Psoas muscle (tissue), 8 donors: Measurements from ENCODE around the gene LACC1. TPM values are rescaled to one million over a fixed set of nuclear protein-coding genes. Genes with fewer than 3 reads are reported as not detected.
A peak's percentile ranks its signal among the peaks of the same experiment; 100 is the strongest.

Experiments
- ATAC-seq, 4 donors: fragments of 200-7000 bp; cut with Tn5 transposase; one replicate each; pipeline ENCODE4 v1.9.1; 2020; ENCODE audit warnings: moderate library complexity in 3 of 4, mild to moderate bottlenecking in 2 of 4
- DNase-seq, 2 donors: peaks; one replicate each; pipeline ENCODE4 v3.0.0-alpha.2; 2020
- H3K27ac ChIP-seq: fragments of 200-600 bp; one replicate; pipeline ENCODE4 v1.8.0; 2022
- H3K27me3 ChIP-seq, 3 donors: fragments of 200-600 bp in 1 of 3; one replicate each; pipeline versions ENCODE4 v1.6.1 to v1.8.0; 2013 to 2022; ENCODE audit warnings: low read length in 2 of 3, mild to moderate bottlenecking in 2 of 3, moderate library complexity in 1 of 3; ENCODE audit not compliant: insufficient read depth in 3 of 3
- H3K36me3 ChIP-seq, 2 donors: fragments of 200-600 bp in 1 of 2; one replicate each; pipeline versions ENCODE4 v1.6.1 to v1.8.0; 2013 to 2022; ENCODE audit warnings: low read depth in 1 of 2, mild to moderate bottlenecking in 1 of 2, moderate library complexity in 1 of 2; ENCODE audit not compliant: insufficient read depth in 1 of 2
- H3K4me1 ChIP-seq: fragments of 200-600 bp; one replicate; pipeline ENCODE4 v1.8.0; 2022
- H3K4me3 ChIP-seq: fragments of 200-600 bp; one replicate; pipeline ENCODE4 v1.8.0; 2022; ENCODE audit warnings: mild to moderate bottlenecking
- H3K9me3 ChIP-seq: fragments of 200-600 bp; one replicate; pipeline ENCODE4 v1.8.0; 2022
- CTCF ChIP-seq: fragments of 200-600 bp; IDR thresholded peaks from one replicate; pipeline ENCODE4 v1.8.0; 2022; ENCODE audit warnings: antibody characterized with exemption
- WGBS, 3 donors: extraction: QIAGEN DNeasy Blood & Tissue Kit; methylation state at CpG; one replicate each; pipeline versions ENCODE4 v1.1.6 to v1.1.7; 2013; 5-methylcytosine and 5-hydroxymethylcytosine counted together
- intact Hi-C, 2 donors: fragments of 100-400 bp; cut with DNase I; formaldehyde crosslinking; loops; one replicate each; pipeline versions ENCODE4 v1.11.0 to v1.14.2; 2022
- polyA plus RNA-seq, 3 donors: library from polyadenylated mRNA; stranded (reverse); fragments of 200-250 nt; gene quantifications; one replicate each; pipeline ENCODE4 v1.2.3, GENCODE V29; 2013
- total RNA-seq, 4 donors: library from RNA; stranded (reverse); fragmentation: NEBNext Ultra II Directional in 2 of 4; extraction: Animal tissue kit (Norgen Biotek cat#: 25700) in 2 of 4; gene quantifications; one replicate each; pipeline versions ENCODE4 v1.2.1 to v1.2.4, GENCODE V29; 2021 to 2023
- donor health status: healthy with polysubstance abuse.
- donor health status: DM: no; HTN: no; CAD: no; lungs with moderate emphysema.
- donor health status: Bipolar disorder and iron deficiency.
- donor health status: healthy.
- donor health status: DM: yes; HTN: yes; CAD: no.
- donor health status: DM: no; HTN: no; CAD: no.
- donor health status: DM: no; HTN: no; CAD: no.
- donor health status: DM: yes; HTN: yes; CAD: no.

The LACC1 gene
- total and polyA plus RNA-seq, 7 donors = 0.35 to 3.2 (median 1.9) TPM

DNA sequence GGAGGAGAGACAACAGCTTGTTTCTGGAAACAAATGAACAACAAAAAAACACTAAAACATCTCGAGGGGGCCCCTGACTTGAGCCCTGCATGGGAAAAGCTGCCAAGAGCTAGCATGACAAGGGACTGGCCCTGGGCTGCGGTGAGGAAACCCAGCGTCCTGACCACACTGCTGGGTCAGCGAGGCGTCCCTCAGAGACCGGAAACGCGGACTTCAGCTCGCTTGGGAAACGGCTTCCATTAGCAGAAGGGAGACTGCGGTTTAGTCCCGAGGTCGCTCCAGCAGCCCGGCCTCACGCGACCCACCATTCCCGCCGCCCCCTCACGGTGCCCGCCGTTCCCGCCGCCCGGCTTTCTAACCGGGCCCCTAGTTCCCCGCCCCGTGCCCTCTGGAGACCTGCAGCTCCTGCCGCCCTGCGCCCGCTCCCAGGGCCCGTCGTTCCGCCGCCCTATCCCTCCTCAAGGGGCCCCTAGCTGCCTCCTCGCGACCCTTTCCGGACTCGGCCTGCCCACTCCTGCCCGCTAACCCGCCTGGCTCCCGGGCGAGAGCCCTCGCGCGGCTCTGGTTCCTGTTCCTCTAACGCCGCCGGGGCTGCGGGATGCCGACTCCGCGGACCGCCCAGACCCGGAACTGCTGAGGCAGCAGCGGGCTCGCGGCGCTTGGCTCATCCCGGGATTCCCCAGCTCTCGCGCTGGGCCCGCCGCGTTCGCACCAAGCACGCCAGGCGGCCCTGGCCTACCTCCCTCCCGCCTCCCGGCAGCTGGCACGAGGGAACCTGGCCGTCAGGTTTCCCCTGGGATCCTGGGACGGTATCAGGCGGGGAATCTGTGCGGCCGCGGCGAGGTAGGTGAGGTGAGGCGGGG lies 581 bp upstream of the LACC1 start, which contains the start of gene CCDC122:
TSS of gene CCDC122 (minus strand) at position 849 of the 863 bp plus-strand sequence. CDS start 10,364 bp downstream, outside the sequence.
- no peak for TF ChIP-seq CTCF
- no peaks in the 10 kb centered on the region for H3K9me3 ChIP-seq
- H3K4me1 ChIP-seq = no peaks in the 10 kb centered on the region
- 0 to 1% (median 1%) methylated on average over 53 to 78 of the region's 78 CpGs for WGBS, 3 donors
- intact Hi-C loops = loop anchor here (10.0 kb wide), 3 partner anchors 574 to 914 kb away; no protein-coding TSS in a partner anchor
- peak within 1 kb of the TSS; percentile 85 for H3K27ac ChIP-seq
- H3K4me3 ChIP-seq = peak within 1 kb of the TSS; percentile 89
- H3K36me3 ChIP-seq = no peaks in the 10 kb centered on the region
- no peaks in the 10 kb centered on the region for H3K27me3 ChIP-seq
- ATAC-seq (peak; percentile 90 to 94 (median 92)), DNase-seq (peak; percentile 88 to 90)

DNA sequence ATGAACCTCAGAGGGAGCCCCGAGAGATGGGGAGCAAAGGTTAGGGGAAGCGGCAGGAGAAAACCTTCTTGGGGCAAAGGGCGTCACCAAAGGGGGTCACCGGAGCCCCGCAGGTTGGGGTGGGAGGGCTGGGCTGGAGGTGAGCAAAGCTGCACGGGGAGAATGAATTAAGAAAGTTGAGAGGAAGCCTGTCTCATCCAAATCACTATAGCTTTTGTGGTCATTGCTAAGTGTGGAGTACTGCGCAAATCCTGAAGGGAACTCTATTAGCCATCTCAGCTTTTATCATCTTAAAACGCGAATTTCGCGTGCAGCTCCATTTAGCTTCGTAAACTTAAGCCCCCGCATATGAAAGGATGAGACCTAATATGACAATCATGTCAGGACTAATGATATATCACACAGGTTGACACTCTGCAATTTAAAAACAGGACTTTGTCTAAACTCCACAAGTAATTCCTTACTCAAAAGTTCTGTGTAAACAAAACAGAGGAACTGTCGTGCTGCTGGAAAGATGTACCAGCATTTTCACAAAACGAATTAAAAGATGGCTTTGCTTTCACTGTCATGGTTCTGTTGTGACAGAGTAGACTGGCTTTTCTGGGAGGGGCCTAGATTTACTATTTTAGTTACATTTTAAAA lies 631 bp downstream of the LACC1 start:
- ATAC-seq (no peak), DNase-seq (no peak)
- Histone ChIP-seq H3K27me3 (no peaks in the 10 kb centered on the region), H3K4me3 (peak overlapping the region; percentile 89), H3K27ac (peak overlapping the region; percentile 6), H3K9me3 (no peaks in the 10 kb centered on the region), H3K36me3 (no peaks in the 10 kb centered on the region), H3K4me1 (no peaks in the 10 kb centered on the region)
- TF ChIP-seq CTCF = no peak
- WGBS, 3 donors = 54 to 69% (median 57%) methylated on average over 15 of the region's 15 CpGs
- intact Hi-C loops = no loop called here

- DNase-seq = no peak
- no peaks in the 10 kb centered on the region for H3K9me3 ChIP-seq
- no peak overlapping the region for H3K4me3 ChIP-seq
- no peak overlapping the region for H3K27ac ChIP-seq
- intact Hi-C loops = no loop called here
- H3K4me1 ChIP-seq = no peaks in the 10 kb centered on the region
- no peaks in the 10 kb centered on the region for H3K27me3 ChIP-seq
- no peak for ATAC-seq
- no peak for TF ChIP-seq CTCF
- no peaks in the 10 kb centered on the region for H3K36me3 ChIP-seq
Measured at GRCh38 chr13:43880926-43881325, 1.2 kb downstream of the LACC1 start.

- ATAC-seq (no peak), DNase-seq (no peak)
- no peaks in the 10 kb centered on the region for H3K9me3 ChIP-seq
- no peaks in the 10 kb centered on the region for H3K36me3 ChIP-seq
- no peaks in the 10 kb centered on the region for H3K4me1 ChIP-seq
- H3K27ac ChIP-seq = no peak overlapping the region
- intact Hi-C loops = no loop called here
- no peaks in the 10 kb centered on the region for H3K27me3 ChIP-seq
- TF ChIP-seq CTCF = no peak
- no peak overlapping the region for H3K4me3 ChIP-seq
Measured at GRCh38 chr13:43881580-43881979, 1.9 kb downstream of the LACC1 start.
